ENCODE data around the gene EPHB1.

GRCh38 chr3:135083756-135084155, 288.7 kb downstream of the EPHB1 start:
- TF ChIP-seq POLR2A (IDR thresholded peaks at IDR 0.05; ENCODE audit: low read depth, low read length), result no peak
- no peak for TF ChIP-seq EZH2 (IDR thresholded peaks at IDR 0.05; ENCODE audit: borderline replicate concordance, low read depth, low read length, severe bottlenecking)
- TF ChIP-seq, protein P1, sequence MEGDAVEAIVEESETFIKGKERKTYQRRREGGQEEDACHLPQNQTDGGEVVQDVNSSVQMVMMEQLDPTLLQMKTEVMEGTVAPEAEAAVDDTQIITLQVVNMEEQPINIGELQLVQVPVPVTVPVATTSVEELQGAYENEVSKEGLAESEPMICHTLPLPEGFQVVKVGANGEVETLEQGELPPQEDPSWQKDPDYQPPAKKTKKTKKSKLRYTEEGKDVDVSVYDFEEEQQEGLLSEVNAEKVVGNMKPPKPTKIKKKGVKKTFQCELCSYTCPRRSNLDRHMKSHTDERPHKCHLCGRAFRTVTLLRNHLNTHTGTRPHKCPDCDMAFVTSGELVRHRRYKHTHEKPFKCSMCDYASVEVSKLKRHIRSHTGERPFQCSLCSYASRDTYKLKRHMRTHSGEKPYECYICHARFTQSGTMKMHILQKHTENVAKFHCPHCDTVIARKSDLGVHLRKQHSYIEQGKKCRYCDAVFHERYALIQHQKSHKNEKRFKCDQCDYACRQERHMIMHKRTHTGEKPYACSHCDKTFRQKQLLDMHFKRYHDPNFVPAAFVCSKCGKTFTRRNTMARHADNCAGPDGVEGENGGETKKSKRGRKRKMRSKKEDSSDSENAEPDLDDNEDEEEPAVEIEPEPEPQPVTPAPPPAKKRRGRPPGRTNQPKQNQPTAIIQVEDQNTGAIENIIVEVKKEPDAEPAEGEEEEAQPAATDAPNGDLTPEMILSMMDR (IDR thresholded peaks at IDR 0.05; ENCODE audit: extremely low read depth in 1 of 2, insufficient read depth in 1 of 2, low read depth in 1 of 2, low read length in 2 of 2), result no peak
- TF ChIP-seq, protein P2, sequence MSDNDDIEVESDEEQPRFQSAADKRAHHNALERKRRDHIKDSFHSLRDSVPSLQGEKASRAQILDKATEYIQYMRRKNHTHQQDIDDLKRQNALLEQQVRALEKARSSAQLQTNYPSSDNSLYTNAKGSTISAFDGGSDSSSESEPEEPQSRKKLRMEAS (IDR thresholded peaks at IDR 0.05; ENCODE audit: insufficient read depth, insufficient read length), result no peak
- TF ChIP-seq POLR2AphosphoS5 (IDR thresholded peaks at IDR 0.05; ENCODE audit: insufficient read depth, low read depth, low read length), result no peak
